Lung (tissue), 12 donors: ENCODE data around the gene DLX1. TPM values are rescaled to one million over a fixed set of nuclear protein-coding genes. Genes with fewer than 3 reads are reported as not detected.

Experiments
- ATAC-seq: fragments of 200-7000 bp; cut with Tn5 transposase; one replicate; pipeline ENCODE4 v1.9.1; 2020; ENCODE audit warnings: moderate number of reproducible peaks; ENCODE audit not compliant: insufficient read depth, low FRiP score
- DNase-seq, 3 donors: peaks; one replicate each; pipeline ENCODE4 v3.0.0-alpha.2; 2013 to 2017
- H3K27ac ChIP-seq, 2 donors: one replicate each; pipeline ENCODE4 v1.5.1; 2013; ENCODE audit warnings: mild to moderate bottlenecking in 2 of 2, moderate library complexity in 2 of 2, control low read depth in 1 of 2, inconsistent platforms in 1 of 2, low read depth in 1 of 2, low read length in 1 of 2
- H3K27me3 ChIP-seq, 3 donors: one replicate each; pipeline ENCODE4 v1.5.1; 2013; ENCODE audit warnings: low read length in 2 of 3; ENCODE audit not compliant: control insufficient read depth in 3 of 3, insufficient read depth in 3 of 3
- H3K36me3 ChIP-seq, 4 donors: one replicate each; pipeline ENCODE4 v1.5.1; 2013; ENCODE audit warnings: low read length in 4 of 4, mild to moderate bottlenecking in 1 of 4, moderate library complexity in 1 of 4; ENCODE audit not compliant: control insufficient read depth in 4 of 4, insufficient read depth in 4 of 4
- H3K4me1 ChIP-seq, 5 donors: one replicate each; pipeline ENCODE4 v1.5.1; 2013; ENCODE audit warnings: low read length in 5 of 5, mild to moderate bottlenecking in 2 of 5, moderate library complexity in 1 of 5; ENCODE audit not compliant: control insufficient read depth in 5 of 5, insufficient read depth in 5 of 5
- H3K4me3 ChIP-seq: one replicate; pipeline ENCODE4 v1.5.1; 2013; ENCODE audit warnings: mild to moderate bottlenecking, control low read depth, moderate library complexity
- H3K9ac ChIP-seq, 2 donors: one replicate each; pipeline ENCODE4 v1.5.1; 2013; ENCODE audit warnings: low read length in 2 of 2, control low read depth in 1 of 2; ENCODE audit not compliant: insufficient read depth in 1 of 2
- H3K9me3 ChIP-seq, 4 donors: one replicate each; pipeline ENCODE4 v1.5.1; 2013; ENCODE audit warnings: low read length in 3 of 4, mild to moderate bottlenecking in 1 of 4, moderate library complexity in 1 of 4; ENCODE audit not compliant: control insufficient read depth in 4 of 4, insufficient read depth in 3 of 4
- CTCF ChIP-seq: IDR thresholded peaks from 2 replicates; pipeline ENCODE4 v1.5.1; 2012; ENCODE audit warnings: mild to moderate bottlenecking; ENCODE audit errors: control extremely low read depth, extremely low read depth
- WGBS, 2 donors: extraction: QIAGEN DNeasy Blood & Tissue Kit; methylation state at CpG; one replicate each; pipeline ENCODE4 v1.1.7; 2013; 5-methylcytosine and 5-hydroxymethylcytosine counted together
- polyA plus RNA-seq, 2 donors: library from polyadenylated mRNA; stranded (reverse); fragments of 200-250 nt; gene quantifications; one replicate each; pipeline ENCODE4 v1.2.1, GENCODE V29; 2013
- total RNA-seq, 2 donors: library from RNA; depleted of rRNA in 1 of 2; stranded (reverse); fragments of >200 nt in 1 of 2; gene quantifications; one replicate each; pipeline ENCODE4 v1.2.1, GENCODE V29; 2014 to 2021
- donor health status: control.
- donor health status: control.
- donor health status: Bipolar disorder and iron deficiency.
- donor health status: healthy.
- donor health status: DM: yes; HTN: yes; CAD: no.

Gene DLX1
- total and polyA plus RNA-seq, 4 donors, result 0.05 TPM; not detected in 3

GRCh38 chr2:172107690-172108586 is 22.6 kb downstream of the DLX1 start:
- 14 to 17% methylated on average over 50 to 51 of the region's 51 CpGs for WGBS, 2 donors
- Histone ChIP-seq H3K9ac (no peak overlapping the region), H3K27ac (no peak overlapping the region), H3K27me3 (peaks cover 0 to 75% (median 65%) of the 10 kb centered on the region in 3 donors), H3K4me3 (no peak overlapping the region), H3K36me3 (no peaks in the 10 kb centered on the region), H3K4me1 (peaks cover 0 to 17% (median 4%) of the 10 kb centered on the region in 5 donors), H3K9me3 (peaks cover 0 to 8% (median 0%) of the 10 kb centered on the region in 4 donors)
- DNase-seq, result peak in 2 of 3 donors; percentile 14
- no peak for ATAC-seq
- no peak for TF ChIP-seq CTCF

- no peaks in the 10 kb centered on the region for H3K36me3 ChIP-seq
- H3K27ac ChIP-seq, result no peak overlapping the region
- H3K9me3 ChIP-seq, result peaks cover 0 to 8% (median 0%) of the 10 kb centered on the region in 4 donors
- TF ChIP-seq CTCF, result no peak
- DNase-seq (no peak), ATAC-seq (no peak)
- peaks cover 0 to 12% (median 0%) of the 10 kb centered on the region in 5 donors for H3K4me1 ChIP-seq
- H3K4me3 ChIP-seq, result no peak overlapping the region
- peaks cover 0 to 72% (median 59%) of the 10 kb centered on the region in 3 donors for H3K27me3 ChIP-seq
- no peak overlapping the region for H3K9ac ChIP-seq
- 18 to 28% methylated on average over 8 of the region's 8 CpGs for WGBS, 2 donors
Observed at GRCh38 chr2:172108587-172108930, 23.3 kb downstream of the DLX1 start.

- TF ChIP-seq CTCF, result no peak
- Histone ChIP-seq H3K9ac (no peak overlapping the region), H3K27me3 (peaks cover 0 to 63% (median 50%) of the 10 kb centered on the region in 3 donors), H3K4me3 (no peak overlapping the region), H3K27ac (no peak overlapping the region), H3K4me1 (peaks cover 0 to 10% (median 0%) of the 10 kb centered on the region in 5 donors), H3K36me3 (no peaks in the 10 kb centered on the region), H3K9me3 (peaks cover 0 to 8% (median 0%) of the 10 kb centered on the region in 4 donors)
- DNase-seq, result peak in 1 of 3 donors; percentile 16
- 18 to 28% methylated on average over 29 of the region's 29 CpGs for WGBS, 2 donors
- no peak for ATAC-seq
Observed at GRCh38 chr2:172109256-172109987, 24.1 kb downstream of the DLX1 start.
